Umbilical cord (tissue), 2 donors: Measurements from ENCODE around the gene GTF2B. TPM values are rescaled to one million over a fixed set of nuclear protein-coding genes. Genes with fewer than 3 reads are reported as not detected.
"Not testable (repeated sequence)": the region's sequence is repeated elsewhere in the genome, so short reads cannot be mapped to it uniquely, and the experiment has no call there.

Experiments
- DNase-seq: peaks from one replicate; pipeline ENCODE4 v3.0.0-alpha.2; 2015; ENCODE audit warnings: low spot score
- total RNA-seq: library from RNA; depleted of rRNA; stranded (reverse); fragments of >200 nt; gene quantifications from one replicate; pipeline ENCODE4 v1.2.3, GENCODE V29; 2014; ENCODE audit warnings: low replicate concordance; ENCODE audit not compliant: insufficient read depth

The GTF2B gene
- total RNA-seq, 1 donor from 2014 or later: 40.9 TPM

- DNase-seq: no peak
Observed at GRCh38 chr1:88885933-88886332, 5.4 kb downstream of the GTF2B start.

DNA sequence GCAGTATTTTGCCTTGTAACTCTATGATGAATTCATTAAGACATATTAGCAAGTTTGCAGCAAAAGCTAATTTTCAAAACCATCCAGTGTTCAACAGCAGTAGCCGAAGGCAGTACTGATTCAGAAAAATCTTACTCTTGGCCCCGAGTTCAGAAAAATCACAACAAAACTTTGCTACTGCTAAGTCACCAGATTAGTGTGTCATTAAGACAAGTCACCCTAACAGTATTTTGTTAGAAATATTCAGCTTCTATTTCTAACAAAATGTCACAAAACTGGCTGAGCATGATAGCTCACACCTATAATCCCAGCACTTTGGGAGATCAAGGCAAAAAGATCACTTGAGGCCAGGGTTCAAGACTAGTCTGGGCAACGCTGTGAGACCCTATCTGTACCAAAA, 8.2 kb downstream of the GTF2B start:
- no peak for DNase-seq

GRCh38 chr1:88880717-88881116, 10.7 kb downstream of the GTF2B start:
- DNase-seq: not testable (repeated sequence)

DNA sequence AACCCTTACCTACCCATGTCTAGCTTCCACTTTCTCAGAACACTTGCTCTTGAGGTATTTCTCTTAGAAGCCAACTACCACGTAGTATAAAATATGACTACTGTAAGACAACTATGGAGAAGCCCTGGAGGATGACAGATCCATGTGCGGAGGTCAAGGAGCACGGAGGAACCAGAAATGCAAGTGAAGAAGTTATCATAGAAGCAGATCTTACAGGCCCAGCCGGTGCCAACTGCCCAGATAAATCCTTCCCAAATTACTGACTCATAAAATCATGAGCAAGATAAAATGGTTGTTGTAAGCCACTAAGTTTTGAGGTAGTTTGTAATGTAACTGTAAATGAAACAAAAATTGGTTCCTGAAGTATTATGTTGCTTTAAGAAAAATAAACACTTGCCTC, 12.6 kb downstream of the GTF2B start:
- DNase-seq: no peak

- DNase-seq: no peak
Observed at GRCh38 chr1:88877911-88878310, 13.5 kb downstream of the GTF2B start.

GRCh38 chr1:88877382-88877825, 14.0 kb downstream of the GTF2B start:
- DNase-seq: peak; percentile 21

- DNase-seq: peak; percentile 72
Observed at GRCh38 chr1:88876573-88877365, 14.6 kb downstream of the GTF2B start.

DNA sequence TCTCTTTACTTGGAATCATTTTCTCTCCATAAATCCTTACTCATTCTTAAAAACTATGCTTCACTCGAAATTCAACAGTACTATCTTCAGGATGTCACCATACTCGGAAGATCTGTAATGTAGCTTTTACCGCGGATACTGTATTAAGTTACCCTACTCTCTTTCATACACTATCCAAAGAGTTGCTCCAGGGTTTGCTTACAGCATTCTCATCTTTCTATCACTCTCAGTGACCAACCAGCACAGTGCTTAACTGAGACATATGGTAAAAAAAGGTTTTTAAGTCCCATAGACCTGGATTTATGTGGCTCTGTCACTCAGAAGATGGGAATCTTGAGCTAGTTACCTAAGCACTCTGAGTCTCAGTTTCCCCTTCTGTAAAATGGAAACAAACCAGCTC, 15.8 kb downstream of the GTF2B start:
- DNase-seq: no peak

GRCh38 chr1:88873737-88874349, 17.5 kb downstream of the GTF2B start:
- peak; percentile 6 for DNase-seq

DNA sequence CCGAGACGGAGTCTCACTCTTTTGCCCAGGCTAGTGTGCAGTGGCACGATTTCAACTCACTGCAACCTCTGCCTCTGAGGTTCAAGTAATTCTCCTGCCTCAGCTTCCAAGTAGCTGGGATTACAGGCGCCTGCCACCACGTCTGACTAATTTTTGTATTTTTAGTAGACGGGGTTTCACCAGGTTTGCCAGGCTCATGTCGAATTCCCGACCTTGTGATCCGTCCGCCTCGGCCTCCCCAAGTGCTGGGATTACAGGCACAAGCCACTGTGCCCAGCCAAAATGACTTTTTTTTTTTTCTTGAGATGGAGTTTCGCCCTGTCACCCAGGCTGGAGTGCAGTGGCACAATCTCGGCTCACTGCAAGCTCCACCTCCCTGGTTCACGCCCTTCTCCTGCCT, 21.7 kb downstream of the GTF2B start:
- not testable (repeated sequence) for DNase-seq

DNA sequence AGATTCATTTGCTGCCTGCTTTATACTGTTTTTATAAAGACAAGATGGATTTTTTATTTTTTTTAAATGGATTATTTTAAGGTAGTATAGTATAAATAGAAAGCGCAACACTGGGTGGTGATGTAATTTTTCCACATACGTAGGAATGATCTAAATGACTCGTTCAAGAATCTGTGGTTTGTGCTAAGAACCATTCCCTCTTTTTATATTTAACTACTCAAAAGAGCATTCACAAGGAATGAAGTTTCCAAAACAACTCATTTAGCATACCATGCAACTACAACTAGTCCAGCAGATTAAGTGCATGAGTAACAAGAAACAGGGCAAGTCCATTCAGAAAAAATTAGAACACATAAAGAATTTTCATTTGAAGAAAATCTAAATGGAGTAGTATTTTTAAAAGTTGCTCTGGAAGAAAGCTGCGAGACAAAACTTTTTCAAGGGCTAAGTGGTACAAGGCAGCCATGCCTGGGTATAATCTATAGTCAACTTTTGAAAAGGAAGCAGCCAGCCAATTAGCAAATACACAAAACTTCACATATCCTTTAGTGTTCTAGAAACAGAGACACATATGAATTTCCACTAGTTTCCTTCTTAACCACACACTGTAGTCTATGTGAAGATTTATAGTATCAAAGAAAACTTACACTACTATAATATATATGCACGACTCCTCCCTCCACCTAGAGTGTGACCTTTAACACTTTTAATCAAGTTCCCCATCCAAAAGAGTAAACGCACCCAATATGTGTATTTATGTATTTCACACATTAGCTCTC, 23.4 kb downstream of the GTF2B start:
- peak; percentile 28 for DNase-seq

- DNase-seq: no peak
Observed at GRCh38 chr1:88851303-88852063, 39.9 kb downstream of the GTF2B start.

DNA sequence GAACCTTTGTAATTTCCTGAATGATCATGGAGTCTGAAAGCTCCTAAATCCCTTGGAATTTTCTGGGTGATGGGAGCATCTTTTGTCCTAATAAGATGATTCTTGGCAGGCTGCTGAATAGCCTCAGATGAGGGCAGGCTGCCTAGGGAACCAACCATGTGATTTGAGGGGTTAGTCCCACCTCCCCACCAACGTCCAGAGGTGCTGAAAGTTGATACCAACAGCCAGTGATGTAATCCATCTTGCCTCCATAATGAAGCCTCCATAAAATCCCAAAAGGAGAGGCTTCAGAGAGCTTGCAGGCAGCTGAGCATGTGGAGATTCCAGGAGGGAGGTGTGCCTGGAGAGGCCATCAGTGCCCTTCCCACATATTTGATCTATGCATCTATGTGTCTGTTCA, 43.7 kb downstream of the GTF2B start:
- no peak for DNase-seq

DNA sequence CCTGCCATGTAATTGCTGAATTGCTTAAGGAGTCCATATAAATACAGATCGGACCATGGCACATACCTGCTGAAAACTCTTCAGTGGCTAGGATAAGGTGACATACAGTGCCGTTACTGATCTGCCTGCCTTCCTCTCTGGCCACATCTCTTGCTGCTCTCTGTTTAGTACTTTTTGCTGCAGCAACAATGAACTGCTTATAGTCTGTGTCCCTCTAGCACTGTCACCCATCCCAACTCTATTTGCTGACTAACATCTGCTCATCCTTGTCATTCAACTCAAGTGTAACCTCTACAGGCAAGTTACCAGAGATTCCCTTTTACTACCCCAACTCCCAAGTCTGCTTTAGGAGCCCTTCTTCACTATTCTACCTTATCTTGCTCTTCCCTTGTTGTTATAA, 65.6 kb downstream of the GTF2B start:
- DNase-seq: no peak

DNA sequence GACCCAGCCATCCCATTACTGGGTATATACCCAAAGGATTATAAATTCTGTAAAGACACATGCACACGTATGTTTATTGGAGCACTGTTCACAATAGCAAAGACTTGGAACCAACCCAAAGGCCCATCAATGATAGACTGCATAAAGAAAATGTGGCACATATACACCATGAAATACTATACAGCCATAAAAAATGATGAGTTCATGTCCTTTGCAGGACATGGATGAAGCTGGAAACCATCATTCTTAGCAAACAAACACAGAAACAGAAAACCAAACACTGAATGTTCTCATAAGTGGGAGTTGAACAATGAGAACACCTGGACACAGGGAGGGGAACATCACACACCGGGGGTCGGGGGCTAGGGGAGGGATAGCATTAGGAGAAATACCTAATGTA, 71.7 kb downstream of the GTF2B start:
- DNase-seq: not testable (repeated sequence)

DNA sequence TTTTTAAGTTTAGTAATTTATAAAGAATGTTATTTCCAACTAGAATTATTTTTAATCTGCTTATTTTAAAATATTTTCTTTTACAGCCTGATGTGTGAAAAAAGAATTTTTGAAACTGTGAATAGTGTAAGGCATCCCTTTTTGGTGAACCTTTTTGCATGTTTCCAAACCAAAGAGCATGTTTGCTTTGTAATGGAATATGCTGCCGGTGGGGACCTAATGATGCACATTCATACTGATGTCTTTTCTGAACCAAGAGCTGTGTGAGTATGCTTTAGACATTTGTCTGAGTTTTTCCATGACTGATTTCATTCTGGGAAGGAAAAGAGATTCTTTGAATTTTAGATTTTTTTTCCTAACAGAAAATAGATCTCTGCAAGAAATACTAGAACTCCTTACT, 77.9 kb downstream of the GTF2B start:
- no peak for DNase-seq

DNA sequence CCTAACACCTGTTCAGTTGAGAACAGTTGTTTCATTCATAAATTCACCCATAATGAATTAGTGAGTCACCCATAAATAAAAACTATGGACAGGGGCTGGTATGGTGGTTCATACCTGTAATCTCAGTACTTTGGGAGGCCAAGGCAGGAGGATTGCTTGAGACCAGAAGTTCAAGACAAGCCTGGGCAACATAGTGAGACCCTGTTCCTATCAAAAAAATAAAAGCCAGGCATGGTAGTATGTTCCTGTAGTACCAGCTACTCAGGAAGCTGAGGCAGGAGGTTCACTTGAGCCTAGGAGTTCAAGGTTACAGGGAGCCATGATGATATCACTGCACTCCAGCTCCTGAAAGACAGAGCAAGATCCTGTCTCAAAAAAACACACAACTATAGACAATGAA, 79.0 kb downstream of the GTF2B start:
- DNase-seq: no peak

- no peak for DNase-seq
Observed at GRCh38 chr1:88803444-88803843, 87.9 kb downstream of the GTF2B start.

DNA sequence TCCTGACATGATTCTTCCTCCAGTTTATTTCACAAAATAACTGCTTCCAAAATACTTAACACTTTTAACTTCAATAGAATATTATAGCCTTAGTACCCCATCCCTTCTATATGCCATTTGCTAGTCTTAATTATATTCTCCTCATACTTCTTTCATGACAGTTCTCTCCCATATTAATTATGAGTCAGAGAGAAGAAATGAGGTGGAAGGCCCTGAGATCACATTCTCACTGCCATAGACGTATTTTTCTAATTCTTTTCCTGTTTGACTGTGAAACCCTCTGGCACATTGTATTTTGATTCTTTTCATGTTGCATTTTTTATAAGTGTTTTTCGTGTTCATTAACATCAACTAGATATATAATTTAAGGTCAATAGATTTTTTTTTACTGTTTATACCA, 88.4 kb downstream of the GTF2B start:
- DNase-seq: no peak
